CD14-positive monocyte (primary cell): ENCODE results near the gene CTCFL. TPM values are rescaled to one million over a fixed set of nuclear protein-coding genes. Genes with fewer than 3 reads are reported as not detected.

Experiments
- DNase-seq, 3 donors: peaks; one replicate each; pipeline ENCODE4 v3.0.0-alpha.2; 2011 to 2022
- H2AFZ ChIP-seq: 2 replicates; pipeline ENCODE4 v1.6.0; 2012; ENCODE audit warnings: mild to moderate bottlenecking, low read depth, low read length, inconsistent platforms; ENCODE audit not compliant: insufficient read depth, poor library complexity, severe bottlenecking
- H3K27ac ChIP-seq, 2 donors: 1 replicate in 1 of 2; 2 replicates in 1 of 2; pipeline ENCODE4 v1.5.1; 2012 to 2013; ENCODE audit warnings: low read length in 2 of 2, control low read depth in 1 of 2, inconsistent platforms in 1 of 2, low read depth in 1 of 2, mild to moderate bottlenecking in 1 of 2
- H3K27me3 ChIP-seq, 2 donors: one replicate each; pipeline versions ENCODE4 v1.6.0 to v1.6.1; 2011 to 2013; ENCODE audit warnings: low read length in 2 of 2; ENCODE audit not compliant: control insufficient read depth in 2 of 2, insufficient read depth in 2 of 2
- H3K36me3 ChIP-seq, 2 donors: replicated peaks in 1 of 2; 1 replicate in 1 of 2; 2 replicates in 1 of 2; pipeline versions ENCODE4 v1.5.1 to v1.6.1; 2012 to 2013; ENCODE audit warnings: low read length in 2 of 2, control low read depth in 1 of 2, inconsistent platforms in 1 of 2, mild to moderate bottlenecking in 1 of 2; ENCODE audit not compliant: insufficient read depth in 2 of 2, control insufficient read depth in 1 of 2
- H3K4me1 ChIP-seq, 2 donors: 1 replicate in 1 of 2; 2 replicates in 1 of 2; pipeline versions ENCODE4 v1.5.1 to v1.6.1; 2012 to 2013; ENCODE audit warnings: low read length in 2 of 2, control low read depth in 1 of 2, inconsistent platforms in 1 of 2, mild to moderate bottlenecking in 1 of 2, moderate library complexity in 1 of 2; ENCODE audit not compliant: insufficient read depth in 2 of 2, control insufficient read depth in 1 of 2
- H3K4me2 ChIP-seq: replicated peaks from 2 replicates; pipeline ENCODE3; 2012; ENCODE audit warnings: low read length, moderate library complexity, mild to moderate bottlenecking; ENCODE audit not compliant: poor library complexity, severe bottlenecking; ENCODE audit errors: extremely low read depth
- H3K4me3 ChIP-seq, 3 experiments: fragments of 200-600 bp in 1 of 3; sonication (generic) in 1 of 3; replicated peaks in 1 of 3; 1 replicate in 2 of 3; 2 replicates in 1 of 3; pipeline ENCODE4 v1.5.1; 2011 to 2013; ENCODE audit warnings: low read length in 3 of 3, mild to moderate bottlenecking in 3 of 3, control low read depth in 2 of 3, low read depth in 2 of 3, inconsistent platforms in 1 of 3, moderate library complexity in 1 of 3
- H3K79me2 ChIP-seq: 2 replicates; pipeline ENCODE4 v1.6.0; 2012; ENCODE audit warnings: mild to moderate bottlenecking, control low read depth, inconsistent platforms, low read length, moderate library complexity; ENCODE audit not compliant: insufficient read depth
- H3K9ac ChIP-seq: 2 replicates; pipeline ENCODE4 v1.6.0; 2017; ENCODE audit warnings: low read length, mild to moderate bottlenecking; ENCODE audit not compliant: insufficient read depth, poor library complexity, severe bottlenecking
- H3K9me3 ChIP-seq, 2 donors: replicated peaks in 1 of 2; 1 replicate in 1 of 2; 2 replicates in 1 of 2; pipeline versions ENCODE4 v1.5.1 to v1.6.1; 2012 to 2013; ENCODE audit warnings: low read length in 2 of 2, control low read depth in 1 of 2; ENCODE audit not compliant: control insufficient read depth in 1 of 2, insufficient read depth in 1 of 2
- H4K20me1 ChIP-seq: 2 replicates; pipeline ENCODE4 v1.6.0; 2012; ENCODE audit warnings: mild to moderate bottlenecking, low read length, control low read depth, moderate library complexity; ENCODE audit not compliant: insufficient read depth
- H3K27ac Mint-ChIP-seq, 7 donors: one replicate each; pipeline ENCODE4 v1.8.0; 2020; ENCODE audit warnings: mild to moderate bottlenecking in 7 of 7, mixed read lengths in 7 of 7, moderate library complexity in 6 of 7, inconsistent platforms in 2 of 7
- H3K27me3 Mint-ChIP-seq, 3 donors: one replicate each; pipeline ENCODE4 v1.8.0; 2021 to 2022; ENCODE audit warnings: low read depth in 3 of 3, mild to moderate bottlenecking in 3 of 3, mixed read lengths in 3 of 3, moderate library complexity in 3 of 3, inconsistent platforms in 1 of 3
- H3K36me3 Mint-ChIP-seq, 2 donors: one replicate each; pipeline ENCODE4 v1.8.0; 2020; ENCODE audit warnings: mixed read lengths in 2 of 2, inconsistent platforms in 1 of 2, mild to moderate bottlenecking in 1 of 2
- H3K4me1 Mint-ChIP-seq: one replicate; pipeline ENCODE4 v1.8.0; 2020; ENCODE audit warnings: mild to moderate bottlenecking, mixed read lengths
- H3K4me3 Mint-ChIP-seq, 2 donors: one replicate each; pipeline ENCODE4 v1.8.0; 2020; ENCODE audit warnings: mild to moderate bottlenecking in 2 of 2, mixed read lengths in 2 of 2, moderate library complexity in 1 of 2
- H3K9me3 Mint-ChIP-seq, 7 donors: one replicate each; pipeline ENCODE4 v1.8.0; 2020 to 2022; ENCODE audit warnings: mixed read lengths in 7 of 7, mild to moderate bottlenecking in 6 of 7, moderate library complexity in 6 of 7, inconsistent platforms in 2 of 7
- WGBS: methylation state at CpG from one replicate; pipeline ENCODE4 v1.1.5; 2013; ENCODE audit warnings: missing lambda C conversion rate; ENCODE audit not compliant: insufficient coverage; 5-methylcytosine and 5-hydroxymethylcytosine counted together
- intact Hi-C, 2 donors: fragments of 100-400 bp; cut with micrococcal nuclease; formaldehyde crosslinking; loops; one replicate each; pipeline versions ENCODE4 v1.15.0 to v1.15.1; 2023
- polyA plus RNA-seq, 3 donors: library from polyadenylated mRNA; depleted of rRNA in 1 of 3; unstranded in 2 of 3; stranded (reverse) in 1 of 3; fragments of 300-500 nt in 2 of 3; fragments of >200 nt in 1 of 3; fragmentation: Illumina TruSeq in 2 of 3; gene quantifications; 1 replicate in 2 of 3; 2 replicates in 1 of 3; pipeline ENCODE4 v1.2.3, GENCODE V29; 2012 to 2021
- TF ChIP-seq, protein P1 (sequence below): fragments of 200-600 bp; IDR thresholded peaks from one replicate; pipeline ENCODE4 v1.8.0; 2022; ENCODE audit warnings: antibody characterized with exemption, mild to moderate bottlenecking

CTCFL gene
- polyA plus RNA-seq, 3 donors, result not detected

DNA sequence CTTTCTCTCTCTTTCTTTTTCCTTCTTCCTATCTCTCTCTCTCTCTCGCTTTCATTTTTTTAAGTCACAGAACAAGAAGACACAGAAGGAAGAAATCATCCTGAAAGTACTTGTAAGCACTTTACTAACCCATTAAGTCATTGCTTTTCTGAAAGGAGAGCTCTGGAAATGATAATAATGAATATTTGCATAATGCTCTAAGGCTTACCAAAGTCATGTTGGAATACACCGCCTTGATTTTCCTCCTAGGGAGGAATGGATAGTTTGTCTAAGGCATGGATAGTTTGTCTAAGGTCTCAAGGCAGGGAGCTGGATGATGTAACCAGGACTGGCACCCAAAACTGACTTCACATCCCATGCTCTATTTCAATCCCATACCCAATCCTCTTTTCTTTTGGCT, 12.9 kb upstream of the CTCFL start:
- Mint-ChIP-seq H3K27ac (no peak overlapping the region), H3K4me1 (no peaks in the 10 kb centered on the region), H3K4me3 (peak overlapping the region in 1 of 2 donors; percentile 24), H3K36me3 (no peaks in the 10 kb centered on the region), H3K27me3 (peaks cover 6 to 24% (median 11%) of the 10 kb centered on the region in 3 donors), H3K9me3 (peaks cover 0 to 14% (median 3%) of the 10 kb centered on the region in 7 donors)
- Histone ChIP-seq H3K27ac (no peak overlapping the region), H3K9ac (no peak overlapping the region), H4K20me1 (no peaks in the 10 kb centered on the region), H3K4me1 (no peaks in the 10 kb centered on the region), H2AFZ (no peak overlapping the region), H3K79me2 (no peaks in the 10 kb centered on the region), H3K27me3 (peaks cover 0 to 2% of the 10 kb centered on the region in 2 donors), H3K4me2 (no peak overlapping the region), H3K4me3 (no peak overlapping the region), H3K36me3 (no peaks in the 10 kb centered on the region), H3K9me3 (peaks cover 0 to 3% of the 10 kb centered on the region in 2 donors)
- intact Hi-C loops, result no loop called here
- TF ChIP-seq, protein P1, sequence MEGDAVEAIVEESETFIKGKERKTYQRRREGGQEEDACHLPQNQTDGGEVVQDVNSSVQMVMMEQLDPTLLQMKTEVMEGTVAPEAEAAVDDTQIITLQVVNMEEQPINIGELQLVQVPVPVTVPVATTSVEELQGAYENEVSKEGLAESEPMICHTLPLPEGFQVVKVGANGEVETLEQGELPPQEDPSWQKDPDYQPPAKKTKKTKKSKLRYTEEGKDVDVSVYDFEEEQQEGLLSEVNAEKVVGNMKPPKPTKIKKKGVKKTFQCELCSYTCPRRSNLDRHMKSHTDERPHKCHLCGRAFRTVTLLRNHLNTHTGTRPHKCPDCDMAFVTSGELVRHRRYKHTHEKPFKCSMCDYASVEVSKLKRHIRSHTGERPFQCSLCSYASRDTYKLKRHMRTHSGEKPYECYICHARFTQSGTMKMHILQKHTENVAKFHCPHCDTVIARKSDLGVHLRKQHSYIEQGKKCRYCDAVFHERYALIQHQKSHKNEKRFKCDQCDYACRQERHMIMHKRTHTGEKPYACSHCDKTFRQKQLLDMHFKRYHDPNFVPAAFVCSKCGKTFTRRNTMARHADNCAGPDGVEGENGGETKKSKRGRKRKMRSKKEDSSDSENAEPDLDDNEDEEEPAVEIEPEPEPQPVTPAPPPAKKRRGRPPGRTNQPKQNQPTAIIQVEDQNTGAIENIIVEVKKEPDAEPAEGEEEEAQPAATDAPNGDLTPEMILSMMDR, result no peak
- no peak for DNase-seq
- whole genome bisulfite sequencing, result no CpG with 5 or more reads among the region's 2 CpGs

DNA sequence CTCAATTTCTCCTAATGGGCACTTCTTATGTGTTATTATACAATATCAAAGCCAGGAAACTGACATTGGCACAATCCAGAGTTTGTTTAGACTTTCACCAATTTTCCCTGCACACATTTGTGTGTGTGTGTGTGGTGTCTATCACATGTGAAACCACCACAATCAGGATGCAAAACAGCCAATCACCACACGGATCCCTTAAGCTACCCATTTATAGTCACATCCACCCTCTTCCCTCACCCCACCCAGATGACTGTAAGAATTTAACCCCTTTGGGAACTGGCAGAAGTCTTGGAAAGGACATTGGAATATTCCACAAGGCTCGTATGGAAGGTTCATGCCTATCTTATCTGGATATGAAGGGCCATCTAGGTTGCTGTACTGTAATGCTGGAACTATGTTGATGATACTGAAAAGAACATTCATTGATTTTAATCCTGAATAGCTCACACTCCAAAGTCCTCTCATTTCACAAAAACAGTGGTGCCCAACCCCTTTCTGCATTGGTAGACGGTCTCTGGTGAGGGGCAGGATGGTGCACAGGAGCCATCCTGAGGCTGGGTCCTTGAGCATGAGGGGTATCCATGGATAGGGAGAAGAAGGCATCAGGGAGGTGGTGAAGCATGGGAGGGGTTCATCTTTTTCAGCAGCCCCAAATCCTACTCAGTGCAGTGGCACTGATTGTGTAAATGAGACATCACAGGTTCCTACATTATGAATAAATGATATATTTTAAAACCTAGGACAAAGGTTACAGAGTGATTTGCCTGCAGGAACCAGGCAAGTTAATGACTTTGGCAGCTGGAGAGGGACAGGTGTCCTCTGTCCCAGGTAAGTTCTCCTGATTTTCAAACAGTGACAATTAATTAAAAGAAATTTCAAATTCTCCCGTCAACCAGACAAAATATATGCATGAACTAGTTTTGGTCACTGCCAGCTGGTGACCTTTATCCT, 12.1 kb upstream of the CTCFL start:
- DNase-seq, result no peak
- 100% methylated on average over 1 of the region's 4 CpGs for WGBS
- no peak overlapping the region for H3K4me3 ChIP-seq
- H3K27me3 ChIP-seq, result peaks cover 2% of the 10 kb centered on the region in 2 donors
- H3K79me2 ChIP-seq, result no peaks in the 10 kb centered on the region
- intact Hi-C loops, result no loop called here
- H3K4me1 ChIP-seq, result no peaks in the 10 kb centered on the region
- no peak overlapping the region for H3K27ac Mint-ChIP-seq
- peaks cover 0 to 3% of the 10 kb centered on the region in 2 donors for H3K9me3 ChIP-seq
- no peaks in the 10 kb centered on the region for H4K20me1 ChIP-seq
- no peak overlapping the region for H3K27ac ChIP-seq
- peaks cover 10 to 24% (median 11%) of the 10 kb centered on the region in 3 donors for H3K27me3 Mint-ChIP-seq
- peaks cover 0 to 14% (median 3%) of the 10 kb centered on the region in 7 donors for H3K9me3 Mint-ChIP-seq
- no peak overlapping the region for H3K9ac ChIP-seq
- no peaks in the 10 kb centered on the region for H3K36me3 Mint-ChIP-seq
- H2AFZ ChIP-seq, result no peak overlapping the region
- TF ChIP-seq, protein P1, result no peak
- H3K4me2 ChIP-seq, result no peak overlapping the region
- H3K36me3 ChIP-seq, result no peaks in the 10 kb centered on the region
- H3K4me3 Mint-ChIP-seq, result no peak overlapping the region
- H3K4me1 Mint-ChIP-seq, result no peaks in the 10 kb centered on the region
